GM06990 (cell line): ENCODE measurements around the gene RBBP9.

ENCODE experiments used
- DNase-seq: peaks from one replicate; pipeline ENCODE4 v3.0.0-alpha.2; 2011; ENCODE audit not compliant: insufficient read length; ENCODE audit errors: extremely low read depth
- H3K27me3 ChIP-seq: replicated peaks from 2 replicates; pipeline ENCODE4 v1.6.0; 2011; ENCODE audit warnings: low read length; ENCODE audit not compliant: control insufficient read depth, insufficient read depth
- H3K36me3 ChIP-seq: 2 replicates; pipeline ENCODE4 v1.5.1; 2011; ENCODE audit warnings: low read length; ENCODE audit not compliant: control insufficient read depth, insufficient read depth
- H3K4me3 ChIP-seq: replicated peaks from 2 replicates; pipeline ENCODE4 v1.5.1; 2011; ENCODE audit warnings: low read depth, mild to moderate bottlenecking, control low read depth, low read length
- TF ChIP-seq, protein P1 (sequence below): IDR thresholded peaks from 2 replicates; pipeline ENCODE4 v1.5.1; 2011; ENCODE audit warnings: low read length, control low read depth, mild to moderate bottlenecking, inconsistent platforms; ENCODE audit not compliant: insufficient read depth, poor library complexity, severe bottlenecking

Gene RBBP9

DNA sequence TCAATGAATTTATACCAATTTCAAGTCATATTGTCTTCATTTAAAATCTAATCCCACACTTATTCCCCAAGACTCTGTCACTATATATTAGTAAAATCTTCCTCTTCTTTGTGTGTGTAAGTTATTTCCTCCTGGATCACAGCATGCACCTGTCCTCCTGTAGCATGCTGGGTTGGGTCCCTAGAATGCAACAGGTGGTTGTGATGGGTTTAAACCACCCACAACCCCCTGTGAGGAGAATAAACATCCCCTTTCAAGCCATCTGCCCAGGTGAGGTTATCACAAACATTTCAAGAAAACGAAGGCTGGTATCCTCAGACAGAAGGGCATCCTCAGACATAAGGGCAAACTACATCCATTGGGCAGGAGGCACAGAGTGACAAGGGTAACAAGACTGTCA, 56.6 kb downstream of the RBBP9 start:
- TF ChIP-seq, protein P1, sequence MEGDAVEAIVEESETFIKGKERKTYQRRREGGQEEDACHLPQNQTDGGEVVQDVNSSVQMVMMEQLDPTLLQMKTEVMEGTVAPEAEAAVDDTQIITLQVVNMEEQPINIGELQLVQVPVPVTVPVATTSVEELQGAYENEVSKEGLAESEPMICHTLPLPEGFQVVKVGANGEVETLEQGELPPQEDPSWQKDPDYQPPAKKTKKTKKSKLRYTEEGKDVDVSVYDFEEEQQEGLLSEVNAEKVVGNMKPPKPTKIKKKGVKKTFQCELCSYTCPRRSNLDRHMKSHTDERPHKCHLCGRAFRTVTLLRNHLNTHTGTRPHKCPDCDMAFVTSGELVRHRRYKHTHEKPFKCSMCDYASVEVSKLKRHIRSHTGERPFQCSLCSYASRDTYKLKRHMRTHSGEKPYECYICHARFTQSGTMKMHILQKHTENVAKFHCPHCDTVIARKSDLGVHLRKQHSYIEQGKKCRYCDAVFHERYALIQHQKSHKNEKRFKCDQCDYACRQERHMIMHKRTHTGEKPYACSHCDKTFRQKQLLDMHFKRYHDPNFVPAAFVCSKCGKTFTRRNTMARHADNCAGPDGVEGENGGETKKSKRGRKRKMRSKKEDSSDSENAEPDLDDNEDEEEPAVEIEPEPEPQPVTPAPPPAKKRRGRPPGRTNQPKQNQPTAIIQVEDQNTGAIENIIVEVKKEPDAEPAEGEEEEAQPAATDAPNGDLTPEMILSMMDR = no peak
- Histone ChIP-seq H3K27me3 (no peaks in the 10 kb centered on the region), H3K36me3 (no peaks in the 10 kb centered on the region), H3K4me3 (no peak overlapping the region)
- no peak for DNase-seq

DNA sequence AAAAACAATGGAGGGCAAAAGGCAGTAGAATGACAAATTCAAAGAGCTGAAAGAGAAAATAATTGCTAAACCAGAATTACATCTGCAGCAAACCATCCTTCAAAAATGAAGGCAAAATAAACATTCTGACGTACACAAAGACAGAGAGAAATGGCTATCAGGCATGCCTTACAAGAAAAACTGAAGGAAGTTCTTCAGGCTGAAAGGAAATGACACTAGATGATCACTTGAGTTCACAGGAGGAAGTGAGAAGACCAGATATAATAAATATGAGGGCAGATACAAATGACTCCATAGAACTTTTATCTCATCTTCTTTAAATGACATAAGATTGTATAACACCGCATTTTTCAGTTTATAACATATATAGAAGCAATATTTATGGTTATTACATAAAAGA, 60.2 kb downstream of the RBBP9 start:
- no peak for DNase-seq
- TF ChIP-seq, protein P1 = no peak

More for the DNA sequence above, 60.2 kb downstream of the RBBP9 start:
- Histone ChIP-seq H3K4me3 (no peak overlapping the region), H3K36me3 (no peaks in the 10 kb centered on the region), H3K27me3 (no peaks in the 10 kb centered on the region)
